A673 (cell line): Measurements from ENCODE around the gene LAMB3.

ENCODE experiments used
- EZH2 ChIP-seq: fragments of 200-600 bp; sonication (generic); IDR thresholded peaks from 2 replicates; pipeline ENCODE4 v1.6.1; 2017; ENCODE audit warnings: borderline replicate concordance, low read depth, mild to moderate bottlenecking, mixed read lengths, antibody characterized with exemption, low read length; ENCODE audit not compliant: poor library complexity, severe bottlenecking
- TF ChIP-seq, protein P1 (sequence below): fragments of 300-800, 200-600 bp; sonication (generic); conservative IDR thresholded peaks from 2 replicates; pipeline ENCODE4 v1.5.1; 2017; ENCODE audit warnings: low read depth, mild to moderate bottlenecking, antibody characterized with exemption, low read length, moderate library complexity, mixed read lengths

- TF ChIP-seq EZH2, result no peak
- TF ChIP-seq, protein P1, sequence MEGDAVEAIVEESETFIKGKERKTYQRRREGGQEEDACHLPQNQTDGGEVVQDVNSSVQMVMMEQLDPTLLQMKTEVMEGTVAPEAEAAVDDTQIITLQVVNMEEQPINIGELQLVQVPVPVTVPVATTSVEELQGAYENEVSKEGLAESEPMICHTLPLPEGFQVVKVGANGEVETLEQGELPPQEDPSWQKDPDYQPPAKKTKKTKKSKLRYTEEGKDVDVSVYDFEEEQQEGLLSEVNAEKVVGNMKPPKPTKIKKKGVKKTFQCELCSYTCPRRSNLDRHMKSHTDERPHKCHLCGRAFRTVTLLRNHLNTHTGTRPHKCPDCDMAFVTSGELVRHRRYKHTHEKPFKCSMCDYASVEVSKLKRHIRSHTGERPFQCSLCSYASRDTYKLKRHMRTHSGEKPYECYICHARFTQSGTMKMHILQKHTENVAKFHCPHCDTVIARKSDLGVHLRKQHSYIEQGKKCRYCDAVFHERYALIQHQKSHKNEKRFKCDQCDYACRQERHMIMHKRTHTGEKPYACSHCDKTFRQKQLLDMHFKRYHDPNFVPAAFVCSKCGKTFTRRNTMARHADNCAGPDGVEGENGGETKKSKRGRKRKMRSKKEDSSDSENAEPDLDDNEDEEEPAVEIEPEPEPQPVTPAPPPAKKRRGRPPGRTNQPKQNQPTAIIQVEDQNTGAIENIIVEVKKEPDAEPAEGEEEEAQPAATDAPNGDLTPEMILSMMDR, result peak; percentile 93
Observed at GRCh38 chr1:209565759-209566678, 86.2 kb downstream of the LAMB3 start.
